Mucosa of gallbladder (tissue), 1 donor: ENCODE measurements around the gene HOXB4. TPM values are rescaled to one million over a fixed set of nuclear protein-coding genes. Genes with fewer than 3 reads are reported as not detected.

Experiments
- DNase-seq: peaks from one replicate; pipeline ENCODE4 v3.0.0-alpha.2; 2020; ENCODE audit warnings: low spot score
- total RNA-seq: library from RNA; stranded (reverse); gene quantifications from one replicate; pipeline ENCODE4 v1.2.1, GENCODE V29; 2021
- donor health status: DM: no; HTN: no; CAD: no.

The HOXB4 gene
- total RNA-seq, 1 donor from 2014 or later, result 6.4 TPM

GRCh38 chr17:48571826-48572417 is 6.2 kb downstream of the HOXB4 start:
- DNase-seq, result no peak

GRCh38 chr17:48571024-48571818 is 6.9 kb downstream of the HOXB4 start:
- no peak for DNase-seq

GRCh38 chr17:48570325-48571023 is 7.7 kb downstream of the HOXB4 start:
- DNase-seq, result no peak

DNA sequence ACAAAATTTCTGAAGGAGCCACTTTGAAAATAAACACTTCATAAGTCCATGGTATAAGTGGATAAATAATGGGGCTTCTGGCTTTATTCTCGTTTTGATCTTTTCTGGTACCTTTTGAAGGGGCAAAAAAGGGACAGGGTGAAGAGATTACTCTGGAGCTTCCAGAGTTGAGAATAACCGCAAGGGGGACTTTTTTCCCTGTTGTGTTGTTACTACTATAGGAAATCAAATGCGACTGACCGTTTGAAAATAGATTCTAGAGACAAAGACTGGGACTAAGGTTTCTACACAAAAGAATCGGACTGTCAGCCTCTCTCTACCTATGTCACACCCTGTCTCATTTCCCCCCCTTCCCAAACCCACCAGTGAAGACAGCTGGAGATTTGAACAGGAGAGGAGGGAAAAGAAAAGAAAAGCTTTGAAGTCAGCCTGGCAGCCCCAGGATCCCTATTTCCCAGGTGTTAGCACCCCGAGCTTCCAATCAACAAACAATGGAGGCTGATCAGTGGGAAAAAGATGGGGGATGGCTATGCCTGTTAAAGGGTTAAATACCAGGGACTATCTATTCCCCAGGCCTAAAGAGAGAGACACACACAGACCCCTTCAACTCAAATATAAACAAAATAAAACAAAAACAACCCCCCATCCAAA is 8.4 kb downstream of the HOXB4 start:
- DNase-seq, result no peak

- DNase-seq, result no peak
Measured at GRCh38 chr17:48569240-48569582, 8.9 kb downstream of the HOXB4 start.

- DNase-seq, result no peak
Measured at GRCh38 chr17:48568499-48569239, 9.5 kb downstream of the HOXB4 start.

GRCh38 chr17:48567646-48568354 is 10.3 kb downstream of the HOXB4 start:
- DNase-seq, result no peak

DNA sequence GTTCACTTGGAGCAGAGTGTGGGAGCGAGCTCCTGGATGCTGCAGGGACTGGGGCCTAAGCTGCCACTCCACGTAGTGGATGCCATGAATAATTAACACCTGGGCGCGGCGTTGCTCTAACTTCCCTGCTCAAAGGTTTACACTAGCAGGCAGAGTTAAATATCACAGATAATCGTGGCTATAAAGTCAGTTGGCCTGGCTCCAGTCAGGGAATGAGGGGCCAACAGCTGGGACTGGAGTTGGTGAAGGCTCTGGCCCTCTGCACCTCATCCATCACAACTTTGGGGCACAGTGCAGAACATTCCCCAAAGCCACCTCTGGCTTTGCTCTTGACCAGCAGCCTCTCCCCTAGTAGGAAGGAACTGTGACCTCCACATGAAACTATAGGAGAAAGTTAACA is 10.9 kb downstream of the HOXB4 start:
- no peak for DNase-seq

GRCh38 chr17:48566717-48567116 is 11.4 kb downstream of the HOXB4 start:
- no peak for DNase-seq

DNA sequence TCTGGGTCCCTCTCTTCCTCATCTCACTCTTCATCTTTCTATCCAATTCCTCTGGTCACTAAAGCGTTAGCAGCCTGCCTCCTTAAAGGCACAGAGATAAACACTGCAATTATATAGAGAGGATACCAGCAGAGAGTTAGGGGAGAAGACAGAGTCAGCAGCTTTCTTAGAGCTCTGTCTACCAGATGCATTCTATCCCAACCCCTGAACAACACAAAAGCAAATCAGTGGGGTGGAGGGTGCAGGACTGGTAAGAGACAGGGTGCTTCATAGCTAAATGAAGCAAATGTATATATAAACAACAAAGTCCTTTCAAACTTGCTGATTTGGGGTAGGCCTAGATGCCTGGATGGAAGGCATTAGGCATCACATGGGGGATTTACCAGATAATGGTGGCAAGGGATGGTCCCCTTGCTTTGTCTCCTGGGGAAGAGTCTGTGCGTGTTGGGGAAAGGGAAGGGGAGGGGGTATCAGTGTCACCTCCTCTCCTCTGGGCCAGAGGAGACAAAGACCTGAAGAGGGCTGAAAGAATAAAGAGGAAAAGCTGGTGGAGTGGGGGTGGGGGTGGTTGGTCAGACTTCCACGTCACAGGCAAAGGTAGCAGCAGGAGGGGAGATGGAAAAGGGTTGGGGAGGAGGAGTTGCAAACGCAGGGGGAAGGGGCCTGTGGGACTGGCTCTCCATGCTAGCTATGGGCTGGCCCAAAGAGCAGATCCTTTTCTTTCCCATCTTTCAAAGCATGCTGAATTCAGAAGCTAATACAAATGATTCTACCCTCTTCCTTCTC is 12.0 kb downstream of the HOXB4 start:
- DNase-seq, result no peak

- DNase-seq, result no peak
Measured at GRCh38 chr17:48565022-48565554, 13.1 kb downstream of the HOXB4 start.

GRCh38 chr17:48564188-48565021 is 13.7 kb downstream of the HOXB4 start:
- DNase-seq, result no peak

DNA sequence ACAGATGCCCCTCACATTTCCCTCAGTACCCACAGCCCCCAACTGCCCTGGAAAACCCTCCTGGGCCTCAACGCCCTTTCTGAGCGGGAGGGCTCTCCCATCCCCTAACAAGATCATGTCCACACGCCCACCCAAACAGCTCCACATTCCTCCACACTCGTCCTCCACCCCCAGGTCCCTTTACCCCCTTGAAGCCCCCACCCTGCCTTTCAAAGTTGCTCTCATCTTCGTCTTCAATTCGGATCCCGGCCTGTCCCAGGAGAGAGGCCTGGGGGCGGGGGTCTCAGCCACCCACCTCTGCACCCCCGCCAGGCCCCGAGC is 14.3 kb downstream of the HOXB4 start:
- no peak for DNase-seq

DNA sequence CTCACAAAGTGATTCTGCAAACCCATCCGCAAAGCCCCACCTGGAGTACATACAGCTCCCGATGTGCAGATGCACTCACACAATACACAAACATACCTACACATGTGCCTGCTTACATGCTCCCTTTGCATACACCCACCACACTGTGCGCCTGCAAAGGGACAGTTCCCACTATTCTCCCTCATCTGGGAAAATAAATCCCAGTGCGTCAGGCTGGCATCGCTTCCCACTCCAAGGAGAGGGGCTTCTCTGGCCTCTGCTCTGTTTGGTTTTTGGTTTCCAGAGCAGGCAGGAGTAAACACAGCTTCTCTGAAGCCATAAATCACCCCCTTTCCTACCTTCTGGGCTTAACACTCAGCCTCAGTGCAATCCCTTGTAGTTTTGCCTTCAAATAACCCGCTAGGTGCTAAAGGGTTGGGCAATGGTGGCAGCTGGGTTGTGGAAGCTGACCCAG is 14.7 kb downstream of the HOXB4 start:
- no peak for DNase-seq

DNA sequence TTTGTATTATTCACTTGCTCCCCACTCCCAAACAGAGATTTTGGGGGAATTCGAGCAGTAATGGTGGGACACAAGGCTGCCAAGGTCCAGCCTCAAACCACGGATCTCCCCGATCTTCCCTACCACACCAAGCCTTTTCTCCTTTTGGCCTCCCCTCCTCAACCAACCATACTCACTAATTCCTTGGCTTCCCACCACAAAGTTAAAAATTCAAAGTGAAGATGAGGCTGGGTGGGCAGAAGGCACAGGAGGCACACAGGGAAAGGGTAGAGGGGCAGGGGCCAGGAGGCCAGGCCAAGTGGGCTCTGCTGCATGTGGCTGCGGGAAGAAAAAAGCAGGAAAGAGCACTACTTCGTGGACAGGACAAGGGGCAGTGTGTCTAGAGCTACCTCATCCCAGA is 15.2 kb downstream of the HOXB4 start:
- DNase-seq, result no peak

DNA sequence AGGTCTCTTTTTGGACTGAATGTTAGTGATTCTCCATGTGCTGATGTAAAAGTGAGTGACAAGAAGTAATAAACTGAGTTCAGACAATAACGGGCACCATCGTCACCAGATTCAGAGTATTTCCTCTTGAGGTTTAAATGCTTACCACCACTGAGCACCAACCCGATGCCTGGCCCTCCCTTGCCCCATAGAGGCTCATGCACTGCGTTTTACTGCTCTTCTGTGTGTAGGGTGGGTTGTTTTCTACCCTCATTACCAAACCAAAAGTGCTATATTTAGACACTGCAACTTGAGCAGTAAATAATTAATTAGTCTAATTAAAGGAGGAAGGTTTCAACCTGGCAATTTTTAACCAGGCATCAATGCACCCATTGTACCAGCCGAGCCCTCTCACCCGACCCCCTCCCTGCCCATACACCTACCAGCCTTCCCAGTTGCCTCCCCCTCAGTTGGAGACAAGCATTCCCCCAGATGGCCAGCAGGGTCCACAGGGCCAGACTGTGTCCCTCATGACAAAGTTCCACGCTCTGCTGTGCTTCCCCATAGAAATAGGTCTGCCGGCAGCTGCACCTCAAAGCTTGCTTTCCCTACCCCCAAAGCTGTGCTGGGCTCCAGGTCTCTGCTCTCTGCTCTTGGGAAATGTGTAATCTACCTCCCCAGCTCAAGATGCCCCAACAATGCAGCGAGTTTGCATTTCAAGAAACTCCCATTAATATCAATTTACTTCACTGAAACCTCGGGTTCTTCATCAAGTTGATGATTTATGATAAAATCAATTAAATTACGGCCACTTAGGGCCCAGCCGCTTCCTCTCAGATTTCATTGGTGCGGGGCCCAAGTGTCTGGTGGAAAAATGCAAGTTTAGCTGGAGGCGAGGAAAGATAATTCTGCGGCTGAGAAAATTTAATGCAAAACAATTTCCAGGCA is 16.0 kb downstream of the HOXB4 start:
- peak; percentile 19 for DNase-seq

DNA sequence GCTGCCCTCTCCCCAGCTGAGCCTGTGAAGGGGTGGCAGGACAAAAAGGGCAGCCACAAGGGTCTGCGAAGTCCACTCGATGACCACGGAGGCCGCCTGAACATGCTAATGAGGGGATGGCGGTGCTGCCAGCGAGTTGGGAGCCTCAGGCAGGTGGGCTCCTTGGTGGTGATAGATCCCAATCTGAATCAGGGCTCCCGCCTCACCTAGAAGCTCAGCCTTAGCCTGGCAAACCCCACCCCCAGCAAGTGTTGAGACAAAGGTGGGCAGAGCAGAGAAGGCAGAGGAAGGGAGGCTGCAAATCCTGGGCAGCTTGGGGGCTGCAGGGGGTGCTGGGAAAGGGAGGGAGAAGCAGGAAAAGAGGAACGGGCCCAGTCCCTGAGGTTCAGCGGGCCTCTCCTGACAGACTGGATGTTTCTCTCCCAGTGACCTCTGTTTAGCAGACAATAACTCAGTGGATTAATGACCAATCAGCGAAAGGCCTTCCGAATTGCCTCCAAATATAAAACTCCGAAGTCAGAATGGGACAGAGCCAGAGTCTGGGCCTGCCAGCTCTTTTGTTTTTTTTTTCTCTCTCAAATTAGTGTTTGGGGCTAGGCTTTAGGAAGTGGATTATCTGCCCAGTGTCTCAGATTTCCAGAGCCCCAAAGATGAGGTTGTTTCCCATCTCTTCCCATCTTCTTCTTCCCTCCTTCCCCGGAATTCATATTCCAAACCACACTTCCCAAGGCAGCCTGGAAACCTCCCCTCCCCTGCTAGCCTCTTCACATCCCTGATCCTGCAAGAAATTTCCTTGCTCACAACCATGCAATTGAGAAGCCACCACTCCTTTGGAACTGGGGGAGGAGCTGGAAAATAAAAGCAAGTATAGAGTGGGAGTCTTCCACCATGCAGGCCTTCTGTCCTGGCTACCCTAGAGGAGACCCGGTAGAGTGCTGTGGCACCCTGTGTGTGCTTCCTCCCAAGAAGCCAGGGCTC is 18.0 kb downstream of the HOXB4 start:
- no peak for DNase-seq
